MV-4-11 (cell line): ENCODE results near the gene SEMA3D.

Experiments used
- DNase-seq: peaks from one replicate; lab custom pipeline; 2025; lab: John Stamatoyannopoulos, UW

SEMA3D gene

DNA sequence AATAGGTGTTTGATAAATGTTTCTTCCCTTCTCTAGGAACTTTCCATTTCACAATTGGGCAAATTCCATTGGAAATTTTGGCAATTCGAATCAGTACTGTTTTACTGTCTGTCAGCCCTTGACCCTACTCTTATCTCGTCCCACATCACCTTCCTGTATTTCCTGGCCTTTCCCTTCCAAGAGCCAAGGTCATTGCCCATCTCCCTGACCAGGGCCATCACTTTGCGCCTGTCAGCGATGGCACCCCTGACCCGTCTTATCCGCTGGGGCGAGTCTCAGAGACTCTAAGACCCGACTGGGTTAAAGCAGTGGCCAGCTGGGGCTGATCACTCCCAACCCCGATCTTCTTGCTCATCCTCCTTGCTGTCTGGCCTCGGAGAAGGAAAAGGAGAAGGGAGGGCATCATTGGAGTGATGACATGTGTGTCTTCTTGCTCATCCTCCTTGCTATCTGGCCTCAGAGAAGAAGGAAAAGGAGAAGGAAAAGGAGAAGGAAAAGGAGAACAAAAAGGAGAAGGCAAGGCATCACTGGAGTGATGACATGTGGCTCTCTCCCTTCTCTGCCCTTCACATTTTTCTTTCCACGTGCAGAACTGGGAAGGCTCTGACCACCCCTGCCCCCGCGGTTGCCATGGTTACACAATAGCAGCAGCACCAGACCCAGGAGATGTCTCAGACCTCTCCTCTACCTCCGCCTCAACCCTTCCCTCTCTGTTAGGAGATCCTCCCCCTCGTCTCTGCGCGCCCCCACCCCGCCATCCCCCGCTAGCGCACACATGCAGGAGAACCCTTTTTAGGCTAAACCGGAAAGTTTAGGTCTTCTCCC lies 2.0 kb downstream of the SEMA3D start:
- DNase-seq: no peak

DNA sequence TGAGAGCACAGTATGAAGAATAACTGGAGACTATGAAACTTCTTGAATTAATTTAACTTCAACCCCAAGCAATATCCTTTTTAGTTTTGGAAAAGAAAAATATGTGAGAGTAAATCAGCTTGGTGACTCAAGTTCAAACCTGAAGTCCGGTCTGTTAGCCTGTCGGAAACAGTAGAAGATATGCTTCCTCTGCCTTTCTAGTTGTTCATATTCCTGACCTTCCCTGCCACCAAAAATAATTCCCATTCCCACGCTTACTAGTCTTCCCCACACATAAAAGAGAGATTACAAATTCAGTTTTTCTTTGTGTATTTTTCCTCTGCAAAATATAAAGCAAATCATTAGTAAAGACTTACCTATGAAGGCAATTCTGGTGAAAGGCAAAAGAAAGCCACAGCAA lies 3.6 kb downstream of the SEMA3D start:
- DNase-seq: no peak

DNA sequence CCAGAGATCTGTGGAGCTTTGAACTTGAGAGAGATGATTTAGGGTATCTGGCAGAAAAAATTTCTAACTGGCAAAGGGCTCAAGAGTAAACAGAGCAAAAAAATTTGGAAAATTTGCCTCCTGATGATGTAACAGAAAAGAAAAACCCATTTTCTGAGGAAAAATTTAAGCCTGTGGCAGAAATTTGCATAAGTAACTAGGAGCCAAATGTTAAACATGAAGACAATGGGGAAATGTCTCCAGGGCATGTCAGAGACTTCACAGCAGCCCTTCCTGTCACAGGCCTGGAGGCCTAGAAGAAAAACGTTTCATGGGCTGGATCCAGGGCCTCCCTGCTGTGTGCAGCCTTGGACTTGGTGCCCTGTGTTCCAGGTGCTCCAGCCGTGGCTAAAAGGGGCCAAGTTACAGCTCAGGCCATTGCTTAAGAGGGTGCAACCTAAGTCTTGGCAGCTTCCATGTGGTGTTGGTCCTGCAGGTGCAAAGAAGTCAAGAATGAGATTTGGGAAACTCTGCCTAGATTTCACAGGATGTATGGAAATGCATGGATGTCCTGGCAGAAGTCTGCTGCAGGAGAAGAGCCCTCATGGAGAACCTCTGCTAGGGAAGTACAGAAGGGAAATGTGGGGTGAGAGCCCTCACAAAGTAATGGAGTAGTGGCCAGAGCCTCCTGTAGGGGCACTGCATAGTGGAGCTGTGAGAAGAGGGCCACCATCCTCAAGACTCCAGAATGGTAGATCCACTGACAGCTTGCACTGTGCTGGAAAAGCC lies 8.1 kb downstream of the SEMA3D start:
- DNase-seq: no peak

DNA sequence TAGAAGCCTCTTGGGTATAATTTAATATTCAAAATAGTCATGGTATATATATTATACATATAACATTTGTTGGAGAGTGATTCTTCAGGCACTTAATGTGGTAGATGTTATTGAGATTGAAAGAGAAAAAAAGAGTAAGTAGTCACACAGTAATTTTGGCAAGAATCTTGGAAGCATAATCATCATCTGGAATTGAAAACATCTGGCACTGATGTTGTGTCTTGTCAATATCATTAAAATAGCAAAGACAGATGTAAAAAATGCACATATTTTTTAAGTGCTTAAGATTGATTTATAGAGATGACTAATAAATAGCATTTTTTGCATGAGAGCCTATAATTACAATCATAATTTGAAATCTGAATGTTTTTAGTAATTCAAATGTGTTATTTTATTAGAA lies 9.5 kb downstream of the SEMA3D start:
- no peak for DNase-seq

DNA sequence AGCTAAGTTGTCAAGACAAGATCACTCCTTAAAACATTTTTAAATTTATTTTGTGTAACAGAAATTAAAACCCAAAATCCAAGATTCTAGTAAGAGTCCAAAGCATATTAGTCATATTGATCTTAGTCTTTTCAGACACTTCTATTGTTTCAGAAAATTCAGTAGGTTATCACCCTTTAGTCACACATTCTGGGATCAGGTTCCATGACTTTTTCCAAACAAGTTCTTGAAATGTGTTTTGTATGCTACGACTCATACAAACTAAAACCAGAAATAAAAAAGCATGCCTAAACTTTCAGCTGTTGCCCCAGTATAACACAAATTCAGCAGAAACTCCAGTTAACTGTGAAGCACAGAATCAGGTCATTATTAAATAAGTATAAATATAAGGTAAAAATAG lies 10.7 kb downstream of the SEMA3D start:
- DNase-seq: no peak

DNA sequence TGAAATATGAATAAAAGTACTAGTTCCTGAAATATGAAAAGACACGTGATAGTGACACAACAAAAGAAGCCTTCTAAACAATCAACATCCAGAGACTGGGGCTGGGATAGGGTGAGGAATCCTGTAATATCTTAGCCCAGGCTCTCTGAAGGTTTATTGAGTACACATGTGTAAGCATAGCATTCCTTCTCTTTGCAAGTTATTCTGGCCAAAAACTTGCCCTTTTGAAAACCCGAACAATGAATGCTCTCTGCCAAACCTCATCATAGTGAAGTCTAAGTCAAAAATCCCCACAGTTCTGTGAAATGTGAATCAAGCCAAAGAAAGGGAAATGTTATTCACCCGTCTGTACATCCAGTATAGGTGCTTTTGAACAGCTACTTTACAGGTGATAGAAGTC lies 11.6 kb downstream of the SEMA3D start:
- no peak for DNase-seq

DNA sequence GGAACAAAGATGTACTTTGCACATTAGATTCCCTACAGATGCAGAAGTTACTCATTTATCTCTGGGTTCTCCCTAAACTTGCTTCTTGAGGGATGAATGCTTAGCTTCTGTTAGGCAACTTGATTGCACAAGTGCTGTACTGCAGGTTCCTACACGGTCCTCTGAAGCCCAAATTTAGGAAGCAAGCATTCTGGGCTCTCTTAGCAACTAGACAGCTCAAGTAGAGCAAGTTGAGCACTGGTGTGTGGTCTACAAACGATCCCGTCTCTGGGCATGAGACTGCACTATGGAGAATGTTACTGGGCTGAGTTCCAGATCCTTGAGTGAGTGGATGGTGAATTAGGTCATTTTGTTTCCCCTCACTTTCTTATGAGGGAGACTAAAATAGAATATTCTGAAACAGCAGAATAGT lies 14.3 kb downstream of the SEMA3D start:
- peak; percentile 57 for DNase-seq

DNA sequence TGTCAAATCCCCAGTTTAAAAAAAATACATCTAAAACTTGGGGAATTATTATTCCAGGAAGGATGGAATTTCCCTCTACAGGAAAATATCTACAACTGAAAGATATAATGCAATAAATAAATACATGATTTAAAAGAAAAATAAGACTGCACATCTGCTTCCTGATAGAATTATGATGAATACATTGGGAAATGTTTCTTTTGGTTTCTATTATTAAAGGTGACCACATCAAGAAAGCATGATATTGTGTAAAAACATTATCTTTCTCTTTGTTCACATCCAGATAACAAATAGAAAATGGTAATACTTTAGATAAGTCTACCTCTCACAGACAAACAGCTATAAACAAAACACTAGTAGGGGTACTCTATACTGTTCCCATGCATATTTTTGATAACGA lies 19.2 kb downstream of the SEMA3D start:
- no peak for DNase-seq

DNA sequence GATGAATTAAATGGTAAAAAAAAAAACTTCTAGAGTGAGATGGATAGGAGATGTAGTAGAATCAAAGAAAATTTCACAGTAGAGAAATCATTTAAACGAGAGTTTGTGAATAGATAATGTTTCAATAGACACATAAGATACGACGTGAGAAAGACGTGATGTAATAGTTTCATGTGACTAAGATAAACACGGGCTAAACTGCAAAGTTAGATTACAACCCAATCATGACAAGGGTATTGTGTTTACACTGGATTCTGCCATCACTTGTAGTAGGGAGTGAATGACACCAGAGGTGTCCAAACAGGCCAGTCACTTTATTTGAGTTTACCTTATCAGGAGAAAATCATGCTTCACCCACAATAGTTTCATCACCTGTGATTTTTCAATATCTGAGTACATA lies 21.6 kb downstream of the SEMA3D start:
- no peak for DNase-seq

DNA sequence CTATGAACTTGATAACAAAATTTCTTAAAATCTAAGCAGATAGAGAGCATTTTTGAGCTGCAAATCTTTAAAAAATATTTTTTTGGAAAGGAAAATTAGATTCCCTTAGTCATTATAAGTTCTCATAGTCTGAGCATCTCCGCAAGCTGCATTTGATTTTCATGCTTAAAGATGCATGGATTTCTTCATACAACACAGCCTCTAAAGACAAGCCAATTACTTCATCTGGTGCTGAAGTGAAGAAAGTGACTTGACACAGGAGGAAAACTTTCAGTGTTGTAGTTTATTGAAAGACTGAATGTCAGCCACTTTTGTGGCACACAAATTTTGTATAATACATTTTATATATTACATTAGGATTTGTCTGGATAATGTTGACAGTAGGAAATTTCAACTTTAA lies 22.5 kb downstream of the SEMA3D start:
- no peak for DNase-seq

DNA sequence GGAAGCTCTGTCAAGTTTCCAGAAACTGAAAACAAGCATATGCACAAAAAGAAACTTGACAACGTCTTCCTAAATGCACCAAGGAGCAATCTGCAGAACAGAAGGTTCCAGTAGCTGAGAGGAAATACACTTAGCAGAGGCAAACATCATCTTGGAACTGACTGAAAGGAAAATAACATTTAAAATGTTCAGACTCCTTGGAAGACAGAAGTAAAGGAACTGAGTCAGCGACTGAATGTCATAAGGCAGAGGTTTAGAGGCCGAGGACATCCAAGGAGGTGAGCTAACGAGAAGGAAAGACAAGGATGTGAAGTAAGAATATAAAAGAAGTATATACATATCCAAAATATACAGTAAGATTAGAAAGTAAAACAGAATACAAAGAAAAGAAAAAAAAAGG lies 24.1 kb downstream of the SEMA3D start:
- no peak for DNase-seq

DNA sequence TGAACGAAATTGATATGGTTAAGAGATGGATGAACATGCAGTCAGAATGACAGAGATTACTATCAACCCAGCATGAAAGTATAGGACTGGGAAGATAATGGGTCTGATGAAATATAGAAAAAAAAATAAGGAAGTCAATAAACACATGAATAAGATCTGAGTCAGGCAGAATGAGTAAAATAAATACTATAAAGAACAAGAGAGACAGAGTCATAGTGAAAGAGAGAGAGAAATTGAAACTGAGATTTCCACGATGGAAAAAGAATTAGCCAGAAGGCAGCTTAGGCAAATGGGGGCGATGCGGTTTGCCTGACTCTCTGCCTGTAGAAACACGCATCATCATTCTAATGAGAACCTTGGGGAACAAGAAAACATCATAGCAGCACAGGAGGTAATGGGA lies 26.6 kb downstream of the SEMA3D start:
- DNase-seq: peak; percentile 80

DNA sequence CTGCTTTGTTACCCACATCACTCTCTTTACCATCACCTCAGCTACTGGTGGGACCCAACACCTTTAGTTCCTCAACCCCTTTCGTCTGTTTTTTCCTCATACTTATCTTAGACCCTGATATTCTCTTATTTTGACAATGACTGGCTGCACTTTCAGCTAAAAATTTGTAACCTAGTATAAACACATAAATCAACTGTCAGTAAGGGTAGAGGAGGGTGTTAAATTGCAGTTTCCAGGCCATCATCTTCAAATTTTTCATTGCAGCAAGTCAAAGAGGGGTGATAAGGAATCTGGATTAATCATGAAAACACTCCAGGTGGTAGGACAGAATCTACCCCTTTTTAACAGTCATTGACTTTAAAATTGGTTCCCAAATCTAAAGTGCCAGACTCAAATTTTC lies 27.9 kb downstream of the SEMA3D start:
- no peak for DNase-seq

DNA sequence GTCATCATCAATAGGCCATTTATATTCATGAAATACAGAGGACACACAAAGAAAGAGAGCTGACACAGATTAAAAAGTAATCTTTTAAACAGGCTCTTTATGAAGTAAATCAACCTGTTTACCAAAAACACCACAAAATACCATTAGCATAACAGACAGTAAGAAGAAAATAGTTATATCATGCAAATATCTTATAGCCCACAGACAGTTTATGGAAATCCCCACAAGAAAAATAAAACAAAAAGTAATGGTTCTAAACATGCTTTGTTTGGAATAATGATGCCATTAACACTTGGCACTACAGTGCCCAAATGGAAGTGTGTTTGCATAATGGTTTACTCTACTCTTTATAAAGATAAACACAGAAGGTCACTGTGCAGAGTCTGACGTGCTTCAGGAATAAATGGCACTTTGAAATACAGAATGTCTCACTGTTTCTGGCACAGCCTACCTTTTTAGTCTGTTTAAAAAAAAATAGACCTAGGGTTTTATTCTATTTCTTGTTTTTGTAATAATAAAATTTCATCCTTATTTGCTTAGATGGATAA lies 30.1 kb downstream of the SEMA3D start:
- no peak for DNase-seq

DNA sequence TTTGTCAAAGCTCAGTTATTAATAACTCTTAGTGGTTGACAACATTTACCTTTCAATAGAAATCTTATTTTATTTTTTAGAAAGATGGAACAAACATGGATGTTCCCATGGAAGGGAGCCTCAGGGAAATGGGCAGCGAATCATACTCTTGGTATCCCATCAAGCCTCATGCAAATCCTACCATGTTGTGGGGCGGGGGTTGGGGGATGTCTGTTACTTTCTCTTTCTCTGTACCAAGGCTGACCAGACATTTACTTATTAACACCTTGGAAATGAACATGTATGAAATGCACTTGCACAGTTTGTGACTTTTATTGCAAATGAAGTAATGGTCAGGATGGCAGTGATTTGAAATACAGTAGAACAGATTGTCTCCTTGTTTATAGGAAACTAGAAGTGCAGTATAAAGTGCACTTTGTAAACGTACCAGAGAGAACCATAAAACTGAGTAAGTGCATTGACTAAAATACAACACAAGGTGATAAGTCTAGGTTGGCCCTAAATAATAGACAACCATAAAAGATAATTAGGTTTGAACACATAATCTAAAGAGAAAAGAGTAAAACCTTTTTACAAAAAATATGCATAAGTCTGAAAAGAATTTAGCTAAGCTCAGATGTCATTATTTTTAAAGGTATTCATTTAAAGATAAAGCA lies 32.4 kb downstream of the SEMA3D start:
- no peak for DNase-seq

DNA sequence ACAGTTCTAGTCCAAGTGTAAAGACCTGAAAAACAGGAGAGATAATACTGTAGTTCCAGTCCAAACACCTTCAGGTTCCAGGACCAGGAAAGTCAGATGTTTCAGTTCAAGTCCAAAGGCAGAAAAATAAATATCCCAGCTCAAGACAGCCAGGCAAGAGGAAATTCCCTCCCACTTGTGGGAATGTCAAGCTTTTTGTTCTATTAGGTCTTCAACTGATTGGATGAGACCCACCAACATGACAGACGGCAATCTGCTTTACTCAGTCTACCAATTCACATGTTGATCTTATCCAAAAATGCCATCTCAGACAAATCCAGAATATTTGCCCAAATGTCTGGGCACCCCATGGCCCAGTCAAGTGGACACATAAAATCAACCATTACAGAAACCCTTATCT lies 33.1 kb downstream of the SEMA3D start:
- no peak for DNase-seq

DNA sequence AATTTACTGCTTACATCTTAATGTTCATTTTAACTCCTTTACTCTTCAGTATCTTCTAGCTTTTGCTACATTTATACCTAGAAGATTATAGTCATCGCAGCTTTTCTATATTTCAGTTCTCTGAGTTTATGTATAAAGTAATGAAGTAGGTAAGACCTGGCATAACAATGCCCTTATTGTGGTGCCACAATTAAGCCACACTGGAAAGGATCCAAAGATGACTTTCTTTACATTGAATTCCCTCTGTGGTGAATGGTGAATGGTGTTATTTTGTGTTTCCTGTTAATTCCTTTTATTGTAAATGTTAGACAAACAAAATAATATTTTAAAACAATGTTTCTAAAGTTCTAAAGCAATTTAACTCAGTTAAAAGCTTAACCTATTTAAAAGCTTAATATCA lies 36.2 kb downstream of the SEMA3D start:
- DNase-seq: no peak

DNA sequence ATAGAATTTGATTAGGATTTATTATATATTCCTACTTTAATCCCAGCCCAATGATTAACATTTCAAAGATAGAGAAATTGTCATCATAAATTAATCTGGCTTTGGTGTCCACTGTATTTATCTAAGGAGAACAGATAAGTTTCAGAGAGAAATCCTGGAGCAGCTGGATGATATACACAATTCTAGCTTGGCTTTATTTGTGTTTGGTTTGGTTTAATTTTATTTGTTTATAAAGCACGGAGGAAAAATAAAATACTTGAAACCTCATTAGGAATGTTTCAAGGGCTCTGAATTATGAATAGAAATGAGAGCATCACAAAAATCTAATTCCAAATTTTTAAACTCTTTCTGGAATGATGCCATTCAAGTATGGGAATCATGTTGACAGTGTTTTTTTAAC lies 42.1 kb downstream of the SEMA3D start:
- DNase-seq: no peak

DNA sequence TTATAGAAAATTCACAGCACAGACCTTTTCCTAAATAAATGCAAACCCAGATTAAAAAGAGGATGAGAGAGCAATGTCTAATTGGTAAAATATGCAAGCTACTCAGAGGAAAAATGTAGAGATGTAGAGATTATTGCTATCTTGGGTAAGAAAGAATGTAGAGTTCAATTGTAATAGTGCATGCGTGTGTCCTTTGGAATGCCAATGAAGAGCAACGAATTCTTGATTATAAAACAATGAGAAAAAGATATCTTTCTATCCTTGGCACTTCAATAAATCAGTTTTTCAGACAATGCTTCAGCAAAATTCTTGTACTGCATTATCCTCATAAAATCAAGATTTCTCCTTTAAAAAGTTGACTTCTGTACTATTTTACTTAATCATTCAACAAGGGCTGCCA lies 50.9 kb downstream of the SEMA3D start:
- no peak for DNase-seq

DNA sequence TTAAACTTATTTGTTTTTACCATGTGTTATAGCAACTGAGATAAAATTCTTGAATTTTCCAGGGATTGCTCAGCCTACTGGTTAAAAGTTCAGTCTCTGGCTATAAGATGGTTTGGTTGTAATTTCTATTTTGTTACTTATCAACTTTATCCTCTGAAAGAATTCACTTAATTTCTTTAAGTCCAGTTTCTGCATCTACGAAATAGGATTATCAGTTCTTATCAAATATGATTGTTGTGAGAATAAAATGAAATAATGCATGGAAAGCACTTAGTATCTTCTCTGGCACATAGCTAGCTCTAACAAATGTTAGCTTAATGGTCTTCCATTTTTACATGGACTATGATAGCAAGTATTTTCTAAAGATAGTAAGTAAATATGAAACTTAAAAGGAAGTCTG lies 53.3 kb downstream of the SEMA3D start:
- DNase-seq: no peak

DNA sequence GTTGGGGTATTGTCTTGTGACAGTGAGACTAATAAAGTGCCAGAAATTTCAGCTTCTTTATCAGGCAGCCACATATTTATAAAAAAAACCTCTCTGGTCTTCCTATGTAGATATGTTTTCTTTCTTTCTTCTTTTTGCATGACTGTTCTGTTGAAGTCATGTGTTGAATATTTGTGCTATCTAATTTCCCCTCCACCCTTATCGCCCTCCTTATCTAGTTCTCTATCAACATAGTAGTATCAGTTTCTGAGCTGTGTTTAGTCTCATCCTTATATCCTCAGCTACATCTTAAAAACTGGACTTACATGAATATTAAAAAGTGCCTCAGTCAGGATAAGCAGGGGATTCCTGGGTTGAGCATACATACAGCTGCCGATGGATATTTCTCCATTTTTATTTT lies 53.9 kb downstream of the SEMA3D start:
- DNase-seq: no peak

DNA sequence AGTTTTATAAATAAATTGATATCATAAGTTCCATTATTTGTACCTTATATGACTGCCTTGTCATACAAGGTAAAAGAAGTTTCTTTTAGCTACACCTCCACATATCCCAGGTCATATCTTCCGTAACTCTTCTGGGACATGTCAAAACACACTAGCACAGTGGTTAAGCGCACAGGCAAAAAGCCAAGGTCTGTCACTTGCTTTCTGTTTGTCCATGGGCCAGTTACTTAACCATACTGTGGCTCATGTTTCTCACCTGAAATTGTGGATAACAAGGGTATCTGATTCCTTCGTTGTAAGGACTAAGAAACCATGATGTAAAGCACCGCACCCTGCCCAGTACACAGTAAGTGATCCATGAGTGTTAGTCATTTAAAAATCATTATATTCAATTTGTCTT lies 56.2 kb downstream of the SEMA3D start:
- no peak for DNase-seq

DNA sequence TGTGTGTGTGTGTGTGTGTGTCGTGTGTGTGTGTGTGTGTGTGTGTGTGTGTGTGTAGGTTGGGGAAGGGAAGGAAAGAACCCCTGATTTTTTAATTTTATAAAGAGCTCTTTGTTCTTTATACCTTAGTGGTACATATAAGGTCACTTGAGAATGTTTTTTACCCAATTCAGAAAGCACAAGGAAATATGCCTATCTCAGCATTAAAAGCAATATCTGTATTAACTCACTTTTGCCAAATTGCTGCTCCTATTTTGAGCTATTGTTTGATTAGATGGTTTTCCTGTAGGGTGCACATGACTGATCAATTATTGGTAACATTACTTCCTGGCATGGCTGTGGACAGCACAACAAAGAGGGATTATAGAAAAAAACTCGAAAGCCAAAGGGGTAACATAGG lies 60.5 kb downstream of the SEMA3D start:
- DNase-seq: no peak
